SHP77 treated with DMSO at 0.1 percent for 48 hours (cell line): ENCODE data around the gene ARL8B.

Source experiments
- DNase-seq: peaks from one replicate; lab custom pipeline; 2025; lab: John Stamatoyannopoulos, UW

Gene ARL8B

GRCh38 chr3:5187920-5188418 is 65.9 kb downstream of the ARL8B start:
- DNase-seq = no peak

GRCh38 chr3:5188419-5189221 is 66.5 kb downstream of the ARL8B start:
- no peak for DNase-seq

GRCh38 chr3:5190147-5190791 is 68.2 kb downstream of the ARL8B start:
- no peak for DNase-seq

- DNase-seq = no peak
Measured at GRCh38 chr3:5191555-5192304, 69.6 kb downstream of the ARL8B start.

GRCh38 chr3:5192571-5193365 is 70.7 kb downstream of the ARL8B start:
- no peak for DNase-seq

GRCh38 chr3:5194341-5194740 is 72.2 kb downstream of the ARL8B start:
- DNase-seq = no peak

- no peak for DNase-seq
Measured at GRCh38 chr3:5194801-5195509, 72.9 kb downstream of the ARL8B start.

GRCh38 chr3:5195605-5196004 is 73.5 kb downstream of the ARL8B start:
- DNase-seq = no peak

- no peak for DNase-seq
Measured at GRCh38 chr3:5197022-5197421, 74.9 kb downstream of the ARL8B start.

- no peak for DNase-seq
Measured at GRCh38 chr3:5197470-5198312, 75.6 kb downstream of the ARL8B start.

- DNase-seq = no peak
Measured at GRCh38 chr3:5198313-5198677, 76.2 kb downstream of the ARL8B start.

- no peak for DNase-seq
Measured at GRCh38 chr3:5198986-5199731, 77.1 kb downstream of the ARL8B start.

- DNase-seq = no peak
Measured at GRCh38 chr3:5201536-5201935, 79.4 kb downstream of the ARL8B start.

- no peak for DNase-seq
Measured at GRCh38 chr3:5202222-5202621, 80.1 kb downstream of the ARL8B start.

GRCh38 chr3:5205165-5205941 is 83.3 kb downstream of the ARL8B start:
- no peak for DNase-seq

- no peak for DNase-seq
Measured at GRCh38 chr3:5210926-5211325, 88.8 kb downstream of the ARL8B start.

GRCh38 chr3:5212628-5213573 is 90.8 kb downstream of the ARL8B start:
- DNase-seq = no peak

GRCh38 chr3:5213574-5213966 is 91.5 kb downstream of the ARL8B start:
- no peak for DNase-seq
